ENCODE results near the gene TAS2R46. TPM values are rescaled to one million over a fixed set of nuclear protein-coding genes. Genes with fewer than 3 reads are reported as not detected.
"Not testable (repeated sequence)": the region's sequence is repeated elsewhere in the genome, so short reads cannot be mapped to it uniquely, and the experiment has no call there.

TAS2R46 gene
- total RNA-seq, 1 experiment from 2014 or later: 1.2 TPM

GRCh38 chr12:11059041-11059440 lies 3.1 kb downstream of the TAS2R46 start:
- intact Hi-C loops (cut with micrococcal nuclease; ENCODE audit: unreplicated experiment): loop anchor here (10.0 kb wide), 1 partner anchor 66 kb away; no protein-coding TSS in a partner anchor
- TF ChIP-seq CTCF (conservative IDR thresholded peaks at IDR 0.05): no peak
- TF ChIP-seq EZH2 (IDR thresholded peaks at IDR 0.05; ENCODE audit: low read depth): no peak
- Histone ChIP-seq H3K4me1 (replicated peaks; ENCODE audit: insufficient read depth) (no peaks in the 10 kb centered on the region), H2AFZ (no peak overlapping the region), H3K9me3 (ENCODE audit: insufficient read depth, low read depth) (no peaks in the 10 kb centered on the region), H3K27ac (no peak overlapping the region), H3K9me2 (ENCODE audit: insufficient read depth) (no peaks in the 10 kb centered on the region), H3F3A (ENCODE audit: insufficient read depth, low read depth) (no peaks in the 10 kb centered on the region), H3K27me3 (ENCODE audit: insufficient read depth, low read depth) (no peaks in the 10 kb centered on the region), H3K36me3 (ENCODE audit: low read depth) (no peaks in the 10 kb centered on the region), H3K79me2 (ENCODE audit: low read depth) (no peaks in the 10 kb centered on the region), H4K20me1 (ENCODE audit: insufficient read depth) (no peaks in the 10 kb centered on the region), H3K4me2 (no peak overlapping the region), H3K4me3 (no peak overlapping the region)
- CTCF ChIA-PET: no interaction called here
- POLR2A ChIA-PET (ENCODE audit: unreplicated experiment): no interaction called here
- DNase-seq: no peak
- BruUV-seq (replicated peaks): no TSS peak

GRCh38 chr12:11055306-11055705 lies 6.8 kb downstream of the TAS2R46 start:
- Histone ChIP-seq H4K20me1 (ENCODE audit: insufficient read depth) (no peaks in the 10 kb centered on the region), H2AFZ (no peak overlapping the region), H3K4me3 (no peak overlapping the region), H3K9me3 (ENCODE audit: insufficient read depth, low read depth) (no peaks in the 10 kb centered on the region), H3K4me2 (no peak overlapping the region), H3F3A (ENCODE audit: insufficient read depth, low read depth) (no peaks in the 10 kb centered on the region), H3K9me2 (ENCODE audit: insufficient read depth) (no peaks in the 10 kb centered on the region), H3K79me2 (ENCODE audit: low read depth) (no peaks in the 10 kb centered on the region), H3K27me3 (ENCODE audit: insufficient read depth, low read depth) (no peaks in the 10 kb centered on the region), H3K27ac (no peak overlapping the region), H3K36me3 (ENCODE audit: low read depth) (no peaks in the 10 kb centered on the region), H3K4me1 (replicated peaks; ENCODE audit: insufficient read depth) (no peaks in the 10 kb centered on the region)
- ChIA-PET CTCF (no interaction called here), POLR2A (ENCODE audit: unreplicated experiment) (no interaction called here)
- no TSS peak for BruUV-seq (replicated peaks)
- intact Hi-C loops (cut with micrococcal nuclease; ENCODE audit: unreplicated experiment): loop anchor here (10.0 kb wide), 1 partner anchor 69 kb away; no protein-coding TSS in a partner anchor
- no peak for TF ChIP-seq EZH2 (IDR thresholded peaks at IDR 0.05; ENCODE audit: low read depth)
- TF ChIP-seq CTCF (conservative IDR thresholded peaks at IDR 0.05): no peak
- DNase-seq: no peak

DNA sequence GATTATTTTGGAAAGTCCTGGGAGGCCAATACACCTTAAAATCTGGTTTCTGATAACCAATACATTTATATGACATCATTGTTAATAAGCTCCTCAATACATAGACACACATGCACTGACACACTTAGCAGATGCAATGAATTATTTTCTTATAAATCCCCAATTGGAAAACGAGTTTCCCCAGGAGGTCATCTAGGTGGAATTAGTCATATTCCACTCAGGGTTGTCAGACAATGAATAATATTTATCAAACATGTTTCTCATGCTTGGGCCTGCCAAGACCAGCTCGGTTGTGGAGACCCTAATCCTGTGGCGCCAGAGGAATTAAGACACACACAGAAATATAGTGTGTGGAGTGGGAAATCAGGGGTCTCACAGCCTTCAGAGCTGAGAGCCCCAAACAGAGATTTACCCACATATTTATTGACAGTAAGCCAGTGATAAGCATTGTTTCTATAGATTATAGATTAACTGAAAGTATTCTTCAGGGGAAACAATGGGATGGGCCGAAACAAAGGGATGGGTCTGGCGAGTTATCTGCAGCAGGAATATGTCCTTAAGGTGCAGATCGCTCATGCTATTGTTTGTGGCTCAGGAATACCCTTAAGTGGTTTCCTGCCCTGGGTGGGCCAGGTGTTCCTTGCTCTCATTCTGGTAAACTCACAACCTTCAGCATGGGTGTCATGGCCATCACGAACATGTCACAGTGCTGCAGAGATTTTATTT lies 12.1 kb downstream of the TAS2R46 start:
- intact Hi-C loops (cut with micrococcal nuclease; ENCODE audit: unreplicated experiment): loop anchor here (10.0 kb wide), 1 partner anchor 75 kb away; no protein-coding TSS in a partner anchor
- H3K4me3 ChIP-seq; POLR2A ChIA-PET (ENCODE audit: unreplicated experiment); CTCF ChIA-PET; H3K9me3 ChIP-seq (ENCODE audit: insufficient read depth, low read depth); H3F3A ChIP-seq (ENCODE audit: insufficient read depth, low read depth); DNase-seq; H3K4me1 ChIP-seq (replicated peaks; ENCODE audit: insufficient read depth); H3K4me2 ChIP-seq; H3K27me3 ChIP-seq (ENCODE audit: insufficient read depth, low read depth); H3K9me2 ChIP-seq (ENCODE audit: insufficient read depth); H2AFZ ChIP-seq; H3K36me3 ChIP-seq (ENCODE audit: low read depth); H3K27ac ChIP-seq; H4K20me1 ChIP-seq (ENCODE audit: insufficient read depth); H3K79me2 ChIP-seq (ENCODE audit: low read depth); BruUV-seq (replicated peaks): not testable (repeated sequence)

GRCh38 chr12:11041366-11041765 lies 20.7 kb downstream of the TAS2R46 start:
- H2AFZ ChIP-seq; H3K4me1 ChIP-seq (replicated peaks; ENCODE audit: insufficient read depth); H3K9me3 ChIP-seq (ENCODE audit: insufficient read depth, low read depth); H3K9me2 ChIP-seq (ENCODE audit: insufficient read depth); H3K79me2 ChIP-seq (ENCODE audit: low read depth); H3K4me3 ChIP-seq; H3K27ac ChIP-seq; H3K36me3 ChIP-seq (ENCODE audit: low read depth); H4K20me1 ChIP-seq (ENCODE audit: insufficient read depth); DNase-seq; H3K27me3 ChIP-seq (ENCODE audit: insufficient read depth, low read depth); intact Hi-C loops (cut with micrococcal nuclease; ENCODE audit: unreplicated experiment); H3F3A ChIP-seq (ENCODE audit: insufficient read depth, low read depth); POLR2A ChIA-PET (ENCODE audit: unreplicated experiment); H3K4me2 ChIP-seq; BruUV-seq (replicated peaks): not testable (repeated sequence)
- CTCF ChIA-PET: interaction anchor here (0.7 kb wide), 1 partner anchor 778 kb away, joined by 5 read pairs; no protein-coding TSS in a partner anchor

Measured in PC-9 (cell line).